WI38 (cell line): ENCODE results near the gene MYL7.

Experiments
- H3K4me3 ChIP-seq: 2 replicates; pipeline ENCODE4 v1.5.1; 2011; ENCODE audit warnings: low read depth, mild to moderate bottlenecking, control low read depth, low read length
- TF ChIP-seq, protein P1 (sequence below): IDR thresholded peaks from 2 replicates; pipeline ENCODE4 v1.5.1; 2012; ENCODE audit warnings: low read depth, mild to moderate bottlenecking, control low read depth, low read length

Gene MYL7

GRCh38 chr7:44096326-44096881 is 44.7 kb downstream of the MYL7 start:
- H3K4me3 ChIP-seq, result no peak overlapping the region
- TF ChIP-seq, protein P1, sequence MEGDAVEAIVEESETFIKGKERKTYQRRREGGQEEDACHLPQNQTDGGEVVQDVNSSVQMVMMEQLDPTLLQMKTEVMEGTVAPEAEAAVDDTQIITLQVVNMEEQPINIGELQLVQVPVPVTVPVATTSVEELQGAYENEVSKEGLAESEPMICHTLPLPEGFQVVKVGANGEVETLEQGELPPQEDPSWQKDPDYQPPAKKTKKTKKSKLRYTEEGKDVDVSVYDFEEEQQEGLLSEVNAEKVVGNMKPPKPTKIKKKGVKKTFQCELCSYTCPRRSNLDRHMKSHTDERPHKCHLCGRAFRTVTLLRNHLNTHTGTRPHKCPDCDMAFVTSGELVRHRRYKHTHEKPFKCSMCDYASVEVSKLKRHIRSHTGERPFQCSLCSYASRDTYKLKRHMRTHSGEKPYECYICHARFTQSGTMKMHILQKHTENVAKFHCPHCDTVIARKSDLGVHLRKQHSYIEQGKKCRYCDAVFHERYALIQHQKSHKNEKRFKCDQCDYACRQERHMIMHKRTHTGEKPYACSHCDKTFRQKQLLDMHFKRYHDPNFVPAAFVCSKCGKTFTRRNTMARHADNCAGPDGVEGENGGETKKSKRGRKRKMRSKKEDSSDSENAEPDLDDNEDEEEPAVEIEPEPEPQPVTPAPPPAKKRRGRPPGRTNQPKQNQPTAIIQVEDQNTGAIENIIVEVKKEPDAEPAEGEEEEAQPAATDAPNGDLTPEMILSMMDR, result no peak

DNA sequence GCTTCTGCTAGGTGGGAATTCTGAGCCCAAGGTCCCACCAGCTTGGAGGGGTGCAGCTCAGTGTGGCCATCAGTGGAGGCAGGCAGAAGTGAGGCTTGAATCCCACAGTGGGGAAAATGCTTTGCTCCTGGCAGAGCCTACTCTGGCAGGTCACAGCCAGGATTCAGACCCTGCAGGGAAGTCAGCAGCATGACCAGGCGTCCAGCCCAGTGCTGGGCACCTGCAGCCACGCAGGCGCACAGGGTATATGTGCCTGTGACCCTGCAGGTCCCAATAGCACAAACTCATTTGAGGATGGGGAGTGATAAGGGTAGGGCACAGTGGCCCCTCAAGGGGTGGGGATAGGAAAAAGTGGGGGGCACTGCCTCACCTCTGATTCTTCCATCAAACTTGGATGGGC is 45.4 kb downstream of the MYL7 start:
- TF ChIP-seq, protein P1, result no peak

DNA sequence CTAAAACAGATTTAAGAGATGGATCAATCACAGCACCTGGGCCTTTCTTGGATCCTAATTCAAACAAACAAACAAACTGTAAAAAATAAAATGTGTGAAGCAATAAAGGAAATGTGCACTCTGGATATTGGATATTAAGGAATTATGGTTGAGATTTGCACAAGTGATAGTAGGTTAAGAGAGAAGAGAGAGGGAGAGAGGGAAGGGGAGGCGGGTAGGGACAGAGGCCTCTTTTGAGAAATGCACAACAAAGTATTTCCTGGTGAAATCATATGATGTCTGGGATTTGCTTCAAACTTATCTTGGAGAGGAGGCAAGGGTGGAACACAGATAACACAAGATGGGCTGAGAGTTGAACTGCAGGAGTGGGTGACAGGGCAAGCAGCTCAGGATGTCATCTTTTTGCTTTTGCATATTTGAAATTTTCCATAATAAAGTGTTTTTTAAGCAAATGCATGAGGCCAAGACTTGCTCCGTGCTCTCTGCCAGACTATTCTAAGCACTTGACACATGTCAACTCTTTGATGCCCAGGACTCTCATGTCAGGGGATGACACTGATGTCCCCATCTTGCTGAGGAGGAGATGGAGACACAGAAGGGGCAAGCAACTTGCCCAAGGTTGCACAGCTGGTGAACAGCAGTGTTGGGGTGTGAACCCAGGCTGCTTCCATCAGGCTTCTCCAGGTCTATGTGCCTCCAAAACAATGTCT is 46.1 kb downstream of the MYL7 start:
- H3K4me3 ChIP-seq, result no peak overlapping the region
- TF ChIP-seq, protein P1, result no peak

More for the DNA sequence above, 45.4 kb downstream of the MYL7 start:
- H3K4me3 ChIP-seq, result no peak overlapping the region

DNA sequence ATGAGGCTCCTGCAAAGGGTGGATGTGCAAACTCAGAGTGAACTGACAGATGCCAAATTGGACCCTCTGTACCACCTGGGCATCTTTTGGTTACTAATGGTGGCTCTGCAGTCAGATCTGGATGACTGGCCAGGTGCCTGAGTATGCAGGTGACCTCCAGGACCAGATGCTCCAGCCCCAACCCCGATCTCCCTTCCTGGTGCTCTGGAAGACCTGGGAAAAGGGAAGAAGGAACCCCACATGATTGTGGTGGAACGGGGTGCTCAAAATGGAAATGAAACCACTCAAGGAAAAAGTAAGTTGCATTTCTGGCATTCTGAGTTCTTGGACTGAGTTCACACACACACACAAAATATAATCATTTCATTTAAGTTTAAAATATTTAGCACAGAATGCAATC is 46.8 kb downstream of the MYL7 start:
- no peak overlapping the region for H3K4me3 ChIP-seq
- TF ChIP-seq, protein P1, result no peak

GRCh38 chr7:44093102-44093641 is 48.0 kb downstream of the MYL7 start:
- H3K4me3 ChIP-seq, result no peak overlapping the region
- TF ChIP-seq, protein P1, result no peak
